Glutamatergic neuron (in vitro differentiated cells): ENCODE results near the gene MED26. TPM values are rescaled to one million over a fixed set of nuclear protein-coding genes. Genes with fewer than 3 reads are reported as not detected.

ENCODE experiments used
- DNase-seq: peaks from one replicate; pipeline ENCODE4 v3.0.0; 2022
- H3K27ac Mint-ChIP-seq: one replicate; pipeline ENCODE4 v1.8.0; 2020; ENCODE audit warnings: mild to moderate bottlenecking, mixed read lengths, inconsistent platforms; ENCODE audit not compliant: unreplicated experiment
- H3K27me3 Mint-ChIP-seq: one replicate; pipeline ENCODE4 v1.8.0; 2020; ENCODE audit warnings: mild to moderate bottlenecking, moderate library complexity, mixed read lengths, inconsistent platforms; ENCODE audit not compliant: unreplicated experiment
- H3K36me3 Mint-ChIP-seq: one replicate; pipeline ENCODE4 v1.8.0; 2020; ENCODE audit warnings: mild to moderate bottlenecking, mixed read lengths, inconsistent platforms; ENCODE audit not compliant: unreplicated experiment
- H3K4me1 Mint-ChIP-seq: one replicate; pipeline ENCODE4 v1.8.0; 2020; ENCODE audit warnings: mild to moderate bottlenecking, low read depth, mixed read lengths, inconsistent platforms; ENCODE audit not compliant: unreplicated experiment
- H3K4me3 Mint-ChIP-seq: one replicate; pipeline ENCODE4 v1.8.0; 2020; ENCODE audit warnings: mild to moderate bottlenecking, mixed read lengths, inconsistent platforms; ENCODE audit not compliant: unreplicated experiment
- H3K9me3 Mint-ChIP-seq: one replicate; pipeline ENCODE4 v1.8.0; 2020; ENCODE audit warnings: mild to moderate bottlenecking, moderate library complexity, mixed read lengths, inconsistent platforms; ENCODE audit not compliant: unreplicated experiment
- total RNA-seq: library from RNA; stranded (reverse); fragmentation: NEBNext Ultra II Directional; extraction: Animal tissue kit (Norgen Biotek cat#: 25700); gene quantifications from one replicate; pipeline ENCODE4 v1.2.1, GENCODE V29; 2021; ENCODE audit not compliant: unreplicated experiment
- TF ChIP-seq, protein P1 (sequence below): fragments of 200-600 bp; sonication (generic); IDR thresholded peaks from one replicate; pipeline ENCODE4 v1.5.0; 2021; ENCODE audit not compliant: partially characterized antibody, unreplicated experiment

MED26 gene
- total RNA-seq, 1 donor from 2014 or later = 9.8 TPM

DNA sequence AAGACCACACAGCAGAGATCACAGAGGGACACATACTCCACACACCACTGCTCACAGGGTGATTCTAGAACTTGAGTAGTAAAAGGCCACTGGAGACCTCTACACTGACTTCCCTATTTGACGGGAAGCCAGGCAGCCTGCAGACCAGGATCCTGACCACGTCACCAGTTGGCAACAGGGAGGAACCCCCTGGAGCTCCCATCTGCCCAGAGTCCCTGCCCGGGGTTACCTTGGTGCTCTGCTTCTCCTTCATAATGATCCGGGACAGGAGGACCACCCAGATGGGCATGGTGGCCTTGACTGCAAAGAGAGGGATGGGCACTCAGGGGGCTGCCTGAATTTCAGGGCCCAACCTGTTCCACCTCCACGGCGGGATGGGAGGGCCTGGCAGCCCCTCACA is 56.7 kb downstream of the MED26 start:
- DNase-seq = no peak
- Mint-ChIP-seq H3K4me1 (peaks cover 10% of the 10 kb centered on the region), H3K4me3 (peak overlapping the region; percentile 86), H3K36me3 (peaks cover 7% of the 10 kb centered on the region), H3K27me3 (peaks cover 10% of the 10 kb centered on the region), H3K9me3 (peaks cover 13% of the 10 kb centered on the region), H3K27ac (no peak overlapping the region)
- TF ChIP-seq, protein P1, sequence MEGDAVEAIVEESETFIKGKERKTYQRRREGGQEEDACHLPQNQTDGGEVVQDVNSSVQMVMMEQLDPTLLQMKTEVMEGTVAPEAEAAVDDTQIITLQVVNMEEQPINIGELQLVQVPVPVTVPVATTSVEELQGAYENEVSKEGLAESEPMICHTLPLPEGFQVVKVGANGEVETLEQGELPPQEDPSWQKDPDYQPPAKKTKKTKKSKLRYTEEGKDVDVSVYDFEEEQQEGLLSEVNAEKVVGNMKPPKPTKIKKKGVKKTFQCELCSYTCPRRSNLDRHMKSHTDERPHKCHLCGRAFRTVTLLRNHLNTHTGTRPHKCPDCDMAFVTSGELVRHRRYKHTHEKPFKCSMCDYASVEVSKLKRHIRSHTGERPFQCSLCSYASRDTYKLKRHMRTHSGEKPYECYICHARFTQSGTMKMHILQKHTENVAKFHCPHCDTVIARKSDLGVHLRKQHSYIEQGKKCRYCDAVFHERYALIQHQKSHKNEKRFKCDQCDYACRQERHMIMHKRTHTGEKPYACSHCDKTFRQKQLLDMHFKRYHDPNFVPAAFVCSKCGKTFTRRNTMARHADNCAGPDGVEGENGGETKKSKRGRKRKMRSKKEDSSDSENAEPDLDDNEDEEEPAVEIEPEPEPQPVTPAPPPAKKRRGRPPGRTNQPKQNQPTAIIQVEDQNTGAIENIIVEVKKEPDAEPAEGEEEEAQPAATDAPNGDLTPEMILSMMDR = no peak

DNA sequence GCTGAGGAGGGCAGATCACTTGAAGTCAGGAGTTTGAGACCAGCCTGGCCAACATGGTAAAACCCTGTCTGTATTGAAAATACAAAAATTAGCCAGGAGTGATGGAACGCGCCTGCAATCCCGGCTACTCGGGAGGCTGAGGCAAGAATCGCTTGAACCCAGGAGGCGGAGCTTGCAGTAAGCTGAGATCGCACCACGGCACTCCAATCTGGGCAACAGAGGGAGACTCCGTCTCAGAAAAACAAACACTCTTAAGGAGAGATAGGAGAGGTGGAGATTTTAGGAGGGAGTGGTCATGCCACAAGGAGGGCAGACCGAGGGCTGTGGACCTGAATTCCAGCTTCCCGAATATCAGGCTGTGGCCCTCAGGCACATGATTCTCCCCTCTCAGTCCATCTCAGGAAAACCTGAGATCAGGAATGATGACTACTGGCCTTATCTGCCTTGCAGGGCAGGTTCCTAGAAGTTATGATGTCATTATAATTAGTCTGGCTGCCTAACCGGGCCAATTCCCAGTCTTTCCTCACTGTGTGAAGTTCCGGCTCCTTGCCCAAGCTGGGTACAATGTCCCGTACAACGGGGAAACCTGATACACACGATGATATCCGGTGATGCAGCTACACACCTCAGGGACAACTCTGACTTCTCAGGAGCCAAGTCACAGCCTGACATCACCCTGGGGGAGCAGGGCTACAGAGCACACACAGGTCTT is 58.2 kb downstream of the MED26 start:
- Mint-ChIP-seq H3K27me3 (peaks cover 8% of the 10 kb centered on the region), H3K36me3 (peaks cover 8% of the 10 kb centered on the region), H3K4me3 (no peak overlapping the region), H3K4me1 (peaks cover 10% of the 10 kb centered on the region), H3K27ac (no peak overlapping the region), H3K9me3 (peaks cover 9% of the 10 kb centered on the region)
- no peak for DNase-seq
- TF ChIP-seq, protein P1 = no peak

DNA sequence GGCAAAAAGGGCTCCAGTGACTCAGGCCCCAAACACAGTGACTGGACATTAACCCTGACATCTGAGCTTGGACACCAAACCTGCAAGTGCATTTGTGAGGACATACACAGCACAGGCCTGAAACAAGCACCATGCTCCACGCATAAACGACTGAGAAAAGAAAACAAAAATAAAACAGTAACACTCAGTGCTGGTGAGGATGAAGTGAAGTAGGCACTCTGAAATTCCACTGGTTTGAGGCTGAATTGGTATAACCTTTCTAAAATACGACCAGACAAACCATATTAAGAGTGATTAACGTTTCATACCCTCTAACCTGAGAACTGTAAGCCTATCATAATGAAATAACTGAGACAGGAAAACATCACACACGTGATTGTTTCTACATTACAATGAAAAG is 61.3 kb downstream of the MED26 start:
- no peak for DNase-seq
- H3K27ac Mint-ChIP-seq = no peak overlapping the region
- TF ChIP-seq, protein P1 = no peak
- peaks cover 3% of the 10 kb centered on the region for H3K9me3 Mint-ChIP-seq
- peaks cover 3% of the 10 kb centered on the region for H3K27me3 Mint-ChIP-seq
- H3K36me3 Mint-ChIP-seq = peaks cover 8% of the 10 kb centered on the region
- H3K4me3 Mint-ChIP-seq = no peak overlapping the region
- peaks cover 4% of the 10 kb centered on the region for H3K4me1 Mint-ChIP-seq

DNA sequence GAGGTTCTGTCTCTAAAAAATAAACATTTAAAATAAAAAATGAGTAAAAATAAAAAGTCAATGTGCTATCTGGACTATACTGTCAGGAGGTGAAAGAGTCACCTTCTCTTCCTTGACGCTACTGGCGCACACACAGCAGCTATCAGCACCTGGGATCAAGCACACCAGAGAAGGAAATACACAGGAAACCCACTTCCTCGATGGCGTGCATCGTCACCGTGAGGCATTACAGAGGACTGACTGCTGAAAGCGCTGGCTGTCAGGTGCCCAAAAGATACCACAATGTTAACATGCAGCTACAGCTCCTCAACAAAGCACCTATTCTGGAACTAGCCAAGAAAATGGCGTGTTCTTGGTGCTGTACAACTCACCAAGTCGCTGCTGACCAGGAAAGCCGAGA is 61.8 kb downstream of the MED26 start:
- TF ChIP-seq, protein P1 = no peak
- Mint-ChIP-seq H3K9me3 (peaks cover 3% of the 10 kb centered on the region), H3K27ac (no peak overlapping the region), H3K4me3 (no peak overlapping the region), H3K27me3 (peaks cover 3% of the 10 kb centered on the region), H3K36me3 (peaks cover 8% of the 10 kb centered on the region), H3K4me1 (peaks cover 1% of the 10 kb centered on the region)
- DNase-seq = no peak

DNA sequence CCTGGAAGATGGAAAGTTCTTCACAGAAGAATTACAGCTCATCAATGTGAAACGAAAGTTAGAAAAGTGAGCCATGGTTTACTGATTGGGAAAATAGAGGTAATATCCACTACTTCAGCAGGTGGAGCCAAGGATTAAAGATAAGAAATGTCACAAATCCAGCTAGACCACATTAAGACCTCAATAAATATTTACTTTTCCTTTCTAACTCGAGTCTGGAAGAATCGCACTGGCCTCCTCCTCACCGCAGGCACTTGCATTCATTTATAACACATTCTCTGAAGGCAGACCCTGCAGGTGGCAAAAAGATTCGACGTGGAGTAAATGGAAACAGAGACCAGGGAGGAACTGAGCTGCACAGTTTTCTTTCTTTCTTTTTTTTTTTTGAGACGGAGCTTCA is 63.2 kb downstream of the MED26 start:
- Mint-ChIP-seq H3K9me3 (peaks cover 1% of the 10 kb centered on the region), H3K4me1 (no peaks in the 10 kb centered on the region), H3K36me3 (peaks cover 8% of the 10 kb centered on the region), H3K4me3 (no peak overlapping the region), H3K27me3 (peaks cover 3% of the 10 kb centered on the region), H3K27ac (no peak overlapping the region)
- DNase-seq = no peak
- TF ChIP-seq, protein P1 = no peak
